NCI-H2029 treated with DMSO at 0.1 percent for 48 hours (cell line): ENCODE measurements around the gene FBXL19.

Experiments used
- DNase-seq: peaks from one replicate; lab custom pipeline; 2025; lab: John Stamatoyannopoulos, UW

FBXL19 gene

GRCh38 chr16:30964574-30965226, 41.3 kb downstream of the FBXL19 start:
- DNase-seq: no peak

GRCh38 chr16:30965436-30965835, 42.1 kb downstream of the FBXL19 start:
- no peak for DNase-seq

- DNase-seq: no peak
These were observed 42.8 kb downstream of the FBXL19 start for GRCh38 chr16:30966033-30966619.

GRCh38 chr16:30967795-30968194, 44.4 kb downstream of the FBXL19 start:
- DNase-seq: no peak

GRCh38 chr16:30969246-30969842, 46.0 kb downstream of the FBXL19 start:
- DNase-seq: no peak

- DNase-seq: no peak
These were observed 47.9 kb downstream of the FBXL19 start for GRCh38 chr16:30971298-30971697.

- DNase-seq: no peak
These were observed 49.5 kb downstream of the FBXL19 start for GRCh38 chr16:30972872-30973271.

GRCh38 chr16:30974348-30974747, 51.0 kb downstream of the FBXL19 start:
- DNase-seq: no peak

GRCh38 chr16:30976486-30976885, 53.1 kb downstream of the FBXL19 start:
- DNase-seq: no peak

GRCh38 chr16:30977502-30977901, 54.1 kb downstream of the FBXL19 start:
- DNase-seq: no peak

GRCh38 chr16:30979170-30980022, 56.0 kb downstream of the FBXL19 start:
- no peak for DNase-seq

- DNase-seq: no peak
These were observed 56.6 kb downstream of the FBXL19 start for GRCh38 chr16:30980023-30980371.

GRCh38 chr16:30980434-30980833, 57.1 kb downstream of the FBXL19 start:
- no peak for DNase-seq

GRCh38 chr16:30980959-30981358, 57.6 kb downstream of the FBXL19 start:
- DNase-seq: no peak

GRCh38 chr16:30982548-30983288, 59.3 kb downstream of the FBXL19 start:
- no peak for DNase-seq

- no peak for DNase-seq
These were observed 60.0 kb downstream of the FBXL19 start for GRCh38 chr16:30983289-30983889.

GRCh38 chr16:30983898-30984610, 60.7 kb downstream of the FBXL19 start:
- DNase-seq: no peak

- DNase-seq: peak; percentile 38
These were observed 61.5 kb downstream of the FBXL19 start, which contains the start of gene HSD3B7 for GRCh38 chr16:30984669-30985400. TSS of gene HSD3B7 (plus strand) at chr16:30985207. CDS start at chr16:30985659, 452 bp downstream.

- DNase-seq: peak; percentile 19
These were observed 62.2 kb downstream of the FBXL19 start for GRCh38 chr16:30985401-30986128.
